Peyer's patch (tissue), 4 donors: ENCODE measurements around the gene KLHL29. TPM values are rescaled to one million over a fixed set of nuclear protein-coding genes. Genes with fewer than 3 reads are reported as not detected.

Experiments
- DNase-seq, 3 donors: peaks; one replicate each; pipeline ENCODE4 v3.0.0-alpha.2; 2017 to 2019
- H3K27ac ChIP-seq, 4 donors: fragments of 200-600 bp; sonication (generic); one replicate each; pipeline ENCODE4 v1.5.1; 2016 to 2019
- H3K27me3 ChIP-seq, 2 donors: fragments of 200-600 bp; sonication (generic); one replicate each; pipeline ENCODE4 v1.5.1; 2019
- H3K36me3 ChIP-seq, 3 donors: fragments of 200-600 bp; sonication (generic); one replicate each; pipeline ENCODE4 v1.5.1; 2016 to 2019
- H3K4me1 ChIP-seq, 4 donors: fragments of 200-600 bp; sonication (generic); one replicate each; pipeline ENCODE4 v1.5.1; 2016 to 2019
- H3K4me3 ChIP-seq, 4 donors: fragments of 200-600 bp; sonication (generic); 1 replicate in 3 of 4; 2 replicates in 1 of 4; pipeline ENCODE4 v1.5.1; 2016 to 2019; ENCODE audit warnings: mild to moderate bottlenecking in 1 of 4
- H3K9me3 ChIP-seq, 4 donors: fragments of 200-600 bp; sonication (generic); one replicate each; pipeline ENCODE4 v1.5.1; 2016 to 2019; ENCODE audit warnings: mild to moderate bottlenecking in 1 of 4
- CTCF ChIP-seq, 6 experiments: fragments of 450-650 bp in 4 of 6; fragments of 200-600 bp in 2 of 6; sonication (generic) in 1 of 6; IDR thresholded peaks; one replicate each; pipeline ENCODE4 v1.5.1; 2017 to 2019; ENCODE audit warnings: antibody characterized with exemption in 6 of 6, mild to moderate bottlenecking in 3 of 6, moderate library complexity in 1 of 6
- POLR2A ChIP-seq, 2 donors: fragments of 450-650 bp; IDR thresholded peaks; one replicate each; pipeline ENCODE4 v1.5.1; 2017; ENCODE audit warnings: antibody characterized with exemption in 2 of 2, mild to moderate bottlenecking in 2 of 2, moderate library complexity in 2 of 2
- total RNA-seq, 4 donors: library from RNA; depleted of rRNA; stranded (reverse); fragments of >200 nt; gene quantifications; one replicate each; pipeline ENCODE4 v1.1.0, GENCODE V29; 2016

The KLHL29 gene
- total RNA-seq, 4 donors from 2014 or later, result 1.1 to 18.2 (median 5.0) TPM

- H3K4me1 ChIP-seq, result no peaks in the 10 kb centered on the region
- H3K27me3 ChIP-seq, result no peaks in the 10 kb centered on the region
- H3K27ac ChIP-seq, result peak overlapping the region in 2 of 4 donors; percentile 49 to 75
- H3K4me3 ChIP-seq, result no peak overlapping the region
- TF ChIP-seq CTCF (IDR thresholded peaks at IDR 0.05) (no peak), POLR2A (IDR thresholded peaks at IDR 0.05) (no peak)
- no peaks in the 10 kb centered on the region for H3K9me3 ChIP-seq
- peak in 1 of 3 donors; percentile 44 for DNase-seq
- H3K36me3 ChIP-seq, result no peaks in the 10 kb centered on the region
Observed at GRCh38 chr2:23434721-23435121, 49.7 kb downstream of the KLHL29 start.

- Histone ChIP-seq H3K4me1 (no peaks in the 10 kb centered on the region), H3K36me3 (no peaks in the 10 kb centered on the region), H3K4me3 (no peak overlapping the region), H3K27ac (peak overlapping the region in 2 of 4 donors; percentile 49 to 75), H3K27me3 (no peaks in the 10 kb centered on the region), H3K9me3 (no peaks in the 10 kb centered on the region)
- no peak for TF ChIP-seq CTCF (IDR thresholded peaks at IDR 0.05)
- TF ChIP-seq POLR2A (IDR thresholded peaks at IDR 0.05), result no peak
- no peak for DNase-seq
Observed at GRCh38 chr2:23435250-23436035, 50.5 kb downstream of the KLHL29 start.

GRCh38 chr2:23436346-23437098 lies 51.5 kb downstream of the KLHL29 start:
- H3K4me1 ChIP-seq, result no peaks in the 10 kb centered on the region
- H3K4me3 ChIP-seq, result no peak overlapping the region
- no peaks in the 10 kb centered on the region for H3K27me3 ChIP-seq
- TF ChIP-seq POLR2A (IDR thresholded peaks at IDR 0.05) (no peak), CTCF (IDR thresholded peaks at IDR 0.05) (no peak)
- no peaks in the 10 kb centered on the region for H3K9me3 ChIP-seq
- DNase-seq, result no peak
- H3K36me3 ChIP-seq, result no peaks in the 10 kb centered on the region
- peak overlapping the region in 2 of 4 donors; percentile 6 to 75 for H3K27ac ChIP-seq

- TF ChIP-seq CTCF (IDR thresholded peaks at IDR 0.05), result no peak
- no peak for TF ChIP-seq POLR2A (IDR thresholded peaks at IDR 0.05)
- H3K27me3 ChIP-seq, result no peaks in the 10 kb centered on the region
Observed at GRCh38 chr2:23441414-23441813, 56.4 kb downstream of the KLHL29 start.

GRCh38 chr2:23445450-23445868 lies 60.5 kb downstream of the KLHL29 start:
- TF ChIP-seq CTCF (IDR thresholded peaks at IDR 0.05), result no peak
- TF ChIP-seq POLR2A (IDR thresholded peaks at IDR 0.05), result no peak
- no peaks in the 10 kb centered on the region for H3K4me1 ChIP-seq
- no peak overlapping the region for H3K27ac ChIP-seq
- H3K27me3 ChIP-seq, result no peaks in the 10 kb centered on the region
- no peak overlapping the region for H3K4me3 ChIP-seq
- H3K36me3 ChIP-seq, result no peaks in the 10 kb centered on the region
- no peaks in the 10 kb centered on the region for H3K9me3 ChIP-seq
- no peak for DNase-seq

More at GRCh38 chr2:23441414-23441813, 56.4 kb downstream of the KLHL29 start:
- no peak for DNase-seq
- Histone ChIP-seq H3K4me1 (no peaks in the 10 kb centered on the region), H3K9me3 (no peaks in the 10 kb centered on the region), H3K27ac (no peak overlapping the region), H3K36me3 (no peaks in the 10 kb centered on the region), H3K4me3 (no peak overlapping the region)
